WTC11 (cell line): ENCODE results near the gene SVIL. TPM values are rescaled to one million over a fixed set of nuclear protein-coding genes. Genes with fewer than 3 reads are reported as not detected.

Experiments
- ATAC-seq: fragments of 200-7000 bp; cut with Tn5 transposase; 2 replicates; pipeline ENCODE4 v1.10.0; 2021; ENCODE audit warnings: mild to moderate bottlenecking, moderate library complexity
- CTCF ChIA-PET: fragments of 300-600 bp; sonication (Branson Sonifier 250); formaldehyde crosslinking; loops from one replicate; lab custom pipeline; 2021; ENCODE audit warnings: antibody characterized with exemption; lab: Charles Lee
- POLR2A ChIA-PET: fragments of 350-600 bp; sonication (Branson Sonifier 250); formaldehyde crosslinking; loops from one replicate; lab custom pipeline; 2021; ENCODE audit warnings: antibody characterized with exemption; lab: Charles Lee
- DNase-seq: peaks from one replicate; pipeline ENCODE4 v3.0.0; 2021; ENCODE audit warnings: low spot score
- H3K27ac Mint-ChIP-seq: 2 replicates; pipeline ENCODE4 v1.8.0; 2021; ENCODE audit warnings: mixed read lengths
- H3K27me3 Mint-ChIP-seq: 2 replicates; pipeline ENCODE4 v1.8.0; 2021; ENCODE audit warnings: low read depth, mild to moderate bottlenecking, moderate library complexity, mixed read lengths
- H3K36me3 Mint-ChIP-seq: 2 replicates; pipeline ENCODE4 v1.8.0; 2021; ENCODE audit warnings: mixed read lengths
- H3K4me1 Mint-ChIP-seq: 2 replicates; pipeline ENCODE4 v1.8.0; 2022; ENCODE audit warnings: mixed read lengths
- H3K4me3 Mint-ChIP-seq: 2 replicates; pipeline ENCODE4 v1.8.0; 2021; ENCODE audit warnings: mild to moderate bottlenecking, moderate library complexity, mixed read lengths
- H3K9me3 Mint-ChIP-seq: 2 replicates; pipeline ENCODE4 v1.8.0; 2021; ENCODE audit warnings: mixed read lengths
- CBFB ChIP-seq: sonication (generic); formaldehyde crosslinking; IDR thresholded peaks from 2 replicates; pipeline ENCODE4 v1.8.1; 2022; ENCODE audit warnings: mild to moderate bottlenecking, low read depth, missing genetic modification reagents
- ELF4 ChIP-seq: sonication (generic); formaldehyde crosslinking; IDR thresholded peaks from 2 replicates; pipeline ENCODE4 v1.8.1; 2022; ENCODE audit warnings: low read depth, mild to moderate bottlenecking, moderate library complexity, missing genetic modification reagents
- EMX1 ChIP-seq: fragments of 250-450 bp; sonication (Bioruptor Pico); IDR thresholded peaks from 2 replicates; pipeline ENCODE4 v1.8.0; 2021; ENCODE audit warnings: mild to moderate bottlenecking
- ESRRA ChIP-seq: sonication (generic); formaldehyde crosslinking; IDR thresholded peaks from 2 replicates; pipeline ENCODE4 v1.8.1; 2022; ENCODE audit warnings: mild to moderate bottlenecking, missing genetic modification reagents, borderline replicate concordance
- FOXJ3 ChIP-seq: sonication (generic); formaldehyde crosslinking; IDR thresholded peaks from 2 replicates; pipeline ENCODE4 v1.9.0; 2021; ENCODE audit warnings: missing genetic modification reagents, mild to moderate bottlenecking, borderline replicate concordance
- GTF2I ChIP-seq: fragments of 250-450 bp; sonication (Bioruptor Pico); conservative IDR thresholded peaks from 2 replicates; pipeline ENCODE4 v1.4.0; 2021; ENCODE audit warnings: mild to moderate bottlenecking
- OVOL2 ChIP-seq: fragments of 250-450 bp; sonication (Bioruptor Pico); IDR thresholded peaks from 2 replicates; pipeline ENCODE4 v1.9.0; 2021; ENCODE audit warnings: mild to moderate bottlenecking, borderline replicate concordance
- RORB ChIP-seq: fragments of 250-450 bp; sonication (Bioruptor Pico); IDR thresholded peaks from 2 replicates; pipeline ENCODE4 v1.9.0; 2021; ENCODE audit warnings: mild to moderate bottlenecking
- SMAD3 ChIP-seq: sonication (generic); formaldehyde crosslinking; IDR thresholded peaks from 2 replicates; pipeline ENCODE4 v1.8.0; 2022; ENCODE audit warnings: missing genetic modification reagents, mild to moderate bottlenecking, borderline replicate concordance
- SOX15 ChIP-seq: fragments of 250-450 bp; sonication (Bioruptor Pico); IDR thresholded peaks from 2 replicates; pipeline ENCODE4 v1.9.0; 2021; ENCODE audit warnings: mild to moderate bottlenecking
- ZNF121 ChIP-seq: sonication (generic); formaldehyde crosslinking; IDR thresholded peaks from 2 replicates; pipeline ENCODE4 v1.8.0; 2023; ENCODE audit warnings: missing genetic modification reagents
- ZNF671 ChIP-seq: fragments of 250-450 bp; sonication (Bioruptor Pico); IDR thresholded peaks from 2 replicates; pipeline ENCODE4 v1.8.0; 2021; ENCODE audit warnings: mild to moderate bottlenecking
- total RNA-seq: library from RNA; stranded (reverse); gene quantifications from 3 replicates; pipeline ENCODE4 v1.2.3, GENCODE V29; 2021
- TF ChIP-seq, protein P1 (sequence below): fragments of 250-450 bp; sonication (Bioruptor Pico); IDR thresholded peaks from 2 replicates; pipeline ENCODE4 v1.9.0; 2021; ENCODE audit warnings: mild to moderate bottlenecking, borderline replicate concordance
- TF ChIP-seq, protein P2 (sequence below): sonication (generic); formaldehyde crosslinking; IDR thresholded peaks from 2 replicates; pipeline ENCODE4 v1.8.0; 2023; ENCODE audit warnings: missing genetic modification reagents
- TF ChIP-seq, protein P3 (sequence below): sonication (generic); formaldehyde crosslinking; IDR thresholded peaks from 2 replicates; pipeline ENCODE4 v1.8.1; 2023; ENCODE audit warnings: mild to moderate bottlenecking, missing genetic modification reagents, moderate library complexity
- TF ChIP-seq, protein P4 (sequence below): sonication (generic); formaldehyde crosslinking; IDR thresholded peaks from 2 replicates; pipeline ENCODE4 v1.8.0; 2022; ENCODE audit warnings: mild to moderate bottlenecking, missing genetic modification reagents
- TF ChIP-seq, protein P5 (sequence below): sonication (generic); formaldehyde crosslinking; IDR thresholded peaks from 2 replicates; pipeline ENCODE4 v1.8.0; 2023; ENCODE audit warnings: missing genetic modification reagents, mild to moderate bottlenecking, borderline replicate concordance
- TF ChIP-seq, protein P6 (sequence below): sonication (generic); formaldehyde crosslinking; IDR thresholded peaks from 2 replicates; pipeline ENCODE4 v1.8.0; 2023; ENCODE audit warnings: mild to moderate bottlenecking, missing genetic modification reagents
- TF ChIP-seq, protein P7 (sequence below): fragments of 200-600 bp; IDR thresholded peaks from 2 replicates; pipeline ENCODE4 v1.8.0; 2022; ENCODE audit warnings: antibody characterized with exemption

Gene SVIL
- total RNA-seq, 1 experiment from 2014 or later, result 27.1 TPM

DNA sequence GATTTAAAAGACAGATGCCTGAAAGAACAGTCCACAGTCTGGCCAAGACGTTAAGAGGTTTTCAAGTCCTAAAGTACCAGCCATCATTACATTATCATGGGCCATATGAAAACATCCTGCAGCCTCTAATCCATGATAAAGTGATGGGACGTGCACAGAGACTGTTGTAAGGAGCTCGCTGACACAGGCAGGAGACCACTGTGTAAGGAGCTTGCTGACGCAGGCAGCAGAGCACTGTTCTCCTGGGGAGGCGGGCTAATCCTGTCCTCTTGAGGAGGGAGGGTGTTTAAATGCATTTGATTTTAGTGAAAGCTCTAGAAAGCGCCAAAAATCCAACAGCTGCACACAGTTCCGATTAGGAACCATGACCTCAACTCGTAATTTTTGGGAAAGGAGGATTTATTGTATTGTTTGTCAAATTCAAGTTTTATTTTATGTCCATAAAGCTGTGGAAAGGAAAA is 16.9 kb downstream of the SVIL start:
- CTCF ChIA-PET, result interaction anchor here (0.6 to 2.2 kb wide), 5 partner anchors 10 to 117 kb away, joined by 3 to 12 read pairs (median 3); no protein-coding TSS in a partner anchor
- peak; percentile 68 for ATAC-seq
- peak overlapping the region; percentile 68; the same call in 1 of the 2 replicates for H3K27ac Mint-ChIP-seq

More for the DNA sequence above, 16.9 kb downstream of the SVIL start:
- no peak for DNase-seq
- H3K4me3 Mint-ChIP-seq, result no peak overlapping the region
- no peaks in the 10 kb centered on the region for H3K27me3 Mint-ChIP-seq
- peaks cover 40% of the 10 kb centered on the region for H3K4me1 Mint-ChIP-seq
- POLR2A ChIA-PET, result interaction anchor here (0.5 to 1.4 kb wide), 3 partner anchors 10 to 462 kb away, joined by 4 to 5 read pairs (median 4); no protein-coding TSS in a partner anchor
- H3K36me3 Mint-ChIP-seq, result peaks cover 3% of the 10 kb centered on the region; the same call in 1 of the 2 replicates
- peaks cover 10% of the 10 kb centered on the region; the same call in 1 of the 2 replicates for H3K9me3 Mint-ChIP-seq
- TF ChIP-seq, protein P1, sequence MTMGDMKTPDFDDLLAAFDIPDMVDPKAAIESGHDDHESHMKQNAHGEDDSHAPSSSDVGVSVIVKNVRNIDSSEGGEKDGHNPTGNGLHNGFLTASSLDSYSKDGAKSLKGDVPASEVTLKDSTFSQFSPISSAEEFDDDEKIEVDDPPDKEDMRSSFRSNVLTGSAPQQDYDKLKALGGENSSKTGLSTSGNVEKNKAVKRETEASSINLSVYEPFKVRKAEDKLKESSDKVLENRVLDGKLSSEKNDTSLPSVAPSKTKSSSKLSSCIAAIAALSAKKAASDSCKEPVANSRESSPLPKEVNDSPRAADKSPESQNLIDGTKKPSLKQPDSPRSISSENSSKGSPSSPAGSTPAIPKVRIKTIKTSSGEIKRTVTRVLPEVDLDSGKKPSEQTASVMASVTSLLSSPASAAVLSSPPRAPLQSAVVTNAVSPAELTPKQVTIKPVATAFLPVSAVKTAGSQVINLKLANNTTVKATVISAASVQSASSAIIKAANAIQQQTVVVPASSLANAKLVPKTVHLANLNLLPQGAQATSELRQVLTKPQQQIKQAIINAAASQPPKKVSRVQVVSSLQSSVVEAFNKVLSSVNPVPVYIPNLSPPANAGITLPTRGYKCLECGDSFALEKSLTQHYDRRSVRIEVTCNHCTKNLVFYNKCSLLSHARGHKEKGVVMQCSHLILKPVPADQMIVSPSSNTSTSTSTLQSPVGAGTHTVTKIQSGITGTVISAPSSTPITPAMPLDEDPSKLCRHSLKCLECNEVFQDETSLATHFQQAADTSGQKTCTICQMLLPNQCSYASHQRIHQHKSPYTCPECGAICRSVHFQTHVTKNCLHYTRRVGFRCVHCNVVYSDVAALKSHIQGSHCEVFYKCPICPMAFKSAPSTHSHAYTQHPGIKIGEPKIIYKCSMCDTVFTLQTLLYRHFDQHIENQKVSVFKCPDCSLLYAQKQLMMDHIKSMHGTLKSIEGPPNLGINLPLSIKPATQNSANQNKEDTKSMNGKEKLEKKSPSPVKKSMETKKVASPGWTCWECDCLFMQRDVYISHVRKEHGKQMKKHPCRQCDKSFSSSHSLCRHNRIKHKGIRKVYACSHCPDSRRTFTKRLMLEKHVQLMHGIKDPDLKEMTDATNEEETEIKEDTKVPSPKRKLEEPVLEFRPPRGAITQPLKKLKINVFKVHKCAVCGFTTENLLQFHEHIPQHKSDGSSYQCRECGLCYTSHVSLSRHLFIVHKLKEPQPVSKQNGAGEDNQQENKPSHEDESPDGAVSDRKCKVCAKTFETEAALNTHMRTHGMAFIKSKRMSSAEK (CRISPR knock-in tag), result no peak
- TF ChIP-seq, protein P2, sequence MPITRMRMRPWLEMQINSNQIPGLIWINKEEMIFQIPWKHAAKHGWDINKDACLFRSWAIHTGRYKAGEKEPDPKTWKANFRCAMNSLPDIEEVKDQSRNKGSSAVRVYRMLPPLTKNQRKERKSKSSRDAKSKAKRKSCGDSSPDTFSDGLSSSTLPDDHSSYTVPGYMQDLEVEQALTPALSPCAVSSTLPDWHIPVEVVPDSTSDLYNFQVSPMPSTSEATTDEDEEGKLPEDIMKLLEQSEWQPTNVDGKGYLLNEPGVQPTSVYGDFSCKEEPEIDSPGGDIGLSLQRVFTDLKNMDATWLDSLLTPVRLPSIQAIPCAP, result no peak
- TF ChIP-seq, protein P3, sequence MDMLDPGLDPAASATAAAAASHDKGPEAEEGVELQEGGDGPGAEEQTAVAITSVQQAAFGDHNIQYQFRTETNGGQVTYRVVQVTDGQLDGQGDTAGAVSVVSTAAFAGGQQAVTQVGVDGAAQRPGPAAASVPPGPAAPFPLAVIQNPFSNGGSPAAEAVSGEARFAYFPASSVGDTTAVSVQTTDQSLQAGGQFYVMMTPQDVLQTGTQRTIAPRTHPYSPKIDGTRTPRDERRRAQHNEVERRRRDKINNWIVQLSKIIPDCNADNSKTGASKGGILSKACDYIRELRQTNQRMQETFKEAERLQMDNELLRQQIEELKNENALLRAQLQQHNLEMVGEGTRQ (CRISPR knock-in tag), result no peak
- TF ChIP-seq, protein P4, sequence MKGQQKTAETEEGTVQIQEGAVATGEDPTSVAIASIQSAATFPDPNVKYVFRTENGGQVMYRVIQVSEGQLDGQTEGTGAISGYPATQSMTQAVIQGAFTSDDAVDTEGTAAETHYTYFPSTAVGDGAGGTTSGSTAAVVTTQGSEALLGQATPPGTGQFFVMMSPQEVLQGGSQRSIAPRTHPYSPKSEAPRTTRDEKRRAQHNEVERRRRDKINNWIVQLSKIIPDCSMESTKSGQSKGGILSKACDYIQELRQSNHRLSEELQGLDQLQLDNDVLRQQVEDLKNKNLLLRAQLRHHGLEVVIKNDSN (CRISPR knock-in tag), result no peak
- no peak for TF ChIP-seq SMAD3 (CRISPR knock-in tag)
- no peak for TF ChIP-seq ELF4 (CRISPR knock-in tag)
- no peak for TF ChIP-seq ZNF671
- TF ChIP-seq, protein P5, sequence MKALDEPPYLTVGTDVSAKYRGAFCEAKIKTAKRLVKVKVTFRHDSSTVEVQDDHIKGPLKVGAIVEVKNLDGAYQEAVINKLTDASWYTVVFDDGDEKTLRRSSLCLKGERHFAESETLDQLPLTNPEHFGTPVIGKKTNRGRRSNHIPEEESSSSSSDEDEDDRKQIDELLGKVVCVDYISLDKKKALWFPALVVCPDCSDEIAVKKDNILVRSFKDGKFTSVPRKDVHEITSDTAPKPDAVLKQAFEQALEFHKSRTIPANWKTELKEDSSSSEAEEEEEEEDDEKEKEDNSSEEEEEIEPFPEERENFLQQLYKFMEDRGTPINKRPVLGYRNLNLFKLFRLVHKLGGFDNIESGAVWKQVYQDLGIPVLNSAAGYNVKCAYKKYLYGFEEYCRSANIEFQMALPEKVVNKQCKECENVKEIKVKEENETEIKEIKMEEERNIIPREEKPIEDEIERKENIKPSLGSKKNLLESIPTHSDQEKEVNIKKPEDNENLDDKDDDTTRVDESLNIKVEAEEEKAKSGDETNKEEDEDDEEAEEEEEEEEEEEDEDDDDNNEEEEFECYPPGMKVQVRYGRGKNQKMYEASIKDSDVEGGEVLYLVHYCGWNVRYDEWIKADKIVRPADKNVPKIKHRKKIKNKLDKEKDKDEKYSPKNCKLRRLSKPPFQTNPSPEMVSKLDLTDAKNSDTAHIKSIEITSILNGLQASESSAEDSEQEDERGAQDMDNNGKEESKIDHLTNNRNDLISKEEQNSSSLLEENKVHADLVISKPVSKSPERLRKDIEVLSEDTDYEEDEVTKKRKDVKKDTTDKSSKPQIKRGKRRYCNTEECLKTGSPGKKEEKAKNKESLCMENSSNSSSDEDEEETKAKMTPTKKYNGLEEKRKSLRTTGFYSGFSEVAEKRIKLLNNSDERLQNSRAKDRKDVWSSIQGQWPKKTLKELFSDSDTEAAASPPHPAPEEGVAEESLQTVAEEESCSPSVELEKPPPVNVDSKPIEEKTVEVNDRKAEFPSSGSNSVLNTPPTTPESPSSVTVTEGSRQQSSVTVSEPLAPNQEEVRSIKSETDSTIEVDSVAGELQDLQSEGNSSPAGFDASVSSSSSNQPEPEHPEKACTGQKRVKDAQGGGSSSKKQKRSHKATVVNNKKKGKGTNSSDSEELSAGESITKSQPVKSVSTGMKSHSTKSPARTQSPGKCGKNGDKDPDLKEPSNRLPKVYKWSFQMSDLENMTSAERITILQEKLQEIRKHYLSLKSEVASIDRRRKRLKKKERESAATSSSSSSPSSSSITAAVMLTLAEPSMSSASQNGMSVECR (CRISPR knock-in tag), result no peak
- TF ChIP-seq EMX1 (CRISPR knock-in tag), result no peak
- TF ChIP-seq, protein P6, sequence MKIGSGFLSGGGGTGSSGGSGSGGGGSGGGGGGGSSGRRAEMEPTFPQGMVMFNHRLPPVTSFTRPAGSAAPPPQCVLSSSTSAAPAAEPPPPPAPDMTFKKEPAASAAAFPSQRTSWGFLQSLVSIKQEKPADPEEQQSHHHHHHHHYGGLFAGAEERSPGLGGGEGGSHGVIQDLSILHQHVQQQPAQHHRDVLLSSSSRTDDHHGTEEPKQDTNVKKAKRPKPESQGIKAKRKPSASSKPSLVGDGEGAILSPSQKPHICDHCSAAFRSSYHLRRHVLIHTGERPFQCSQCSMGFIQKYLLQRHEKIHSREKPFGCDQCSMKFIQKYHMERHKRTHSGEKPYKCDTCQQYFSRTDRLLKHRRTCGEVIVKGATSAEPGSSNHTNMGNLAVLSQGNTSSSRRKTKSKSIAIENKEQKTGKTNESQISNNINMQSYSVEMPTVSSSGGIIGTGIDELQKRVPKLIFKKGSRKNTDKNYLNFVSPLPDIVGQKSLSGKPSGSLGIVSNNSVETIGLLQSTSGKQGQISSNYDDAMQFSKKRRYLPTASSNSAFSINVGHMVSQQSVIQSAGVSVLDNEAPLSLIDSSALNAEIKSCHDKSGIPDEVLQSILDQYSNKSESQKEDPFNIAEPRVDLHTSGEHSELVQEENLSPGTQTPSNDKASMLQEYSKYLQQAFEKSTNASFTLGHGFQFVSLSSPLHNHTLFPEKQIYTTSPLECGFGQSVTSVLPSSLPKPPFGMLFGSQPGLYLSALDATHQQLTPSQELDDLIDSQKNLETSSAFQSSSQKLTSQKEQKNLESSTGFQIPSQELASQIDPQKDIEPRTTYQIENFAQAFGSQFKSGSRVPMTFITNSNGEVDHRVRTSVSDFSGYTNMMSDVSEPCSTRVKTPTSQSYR, result no peak
- TF ChIP-seq OVOL2 (CRISPR knock-in tag), result no peak
- no peak for TF ChIP-seq GTF2I (CRISPR knock-in tag)
- TF ChIP-seq SOX15, result no peak
- TF ChIP-seq ESRRA (CRISPR knock-in tag), result no peak
- TF ChIP-seq CBFB (CRISPR knock-in tag), result no peak
- TF ChIP-seq, protein P7, sequence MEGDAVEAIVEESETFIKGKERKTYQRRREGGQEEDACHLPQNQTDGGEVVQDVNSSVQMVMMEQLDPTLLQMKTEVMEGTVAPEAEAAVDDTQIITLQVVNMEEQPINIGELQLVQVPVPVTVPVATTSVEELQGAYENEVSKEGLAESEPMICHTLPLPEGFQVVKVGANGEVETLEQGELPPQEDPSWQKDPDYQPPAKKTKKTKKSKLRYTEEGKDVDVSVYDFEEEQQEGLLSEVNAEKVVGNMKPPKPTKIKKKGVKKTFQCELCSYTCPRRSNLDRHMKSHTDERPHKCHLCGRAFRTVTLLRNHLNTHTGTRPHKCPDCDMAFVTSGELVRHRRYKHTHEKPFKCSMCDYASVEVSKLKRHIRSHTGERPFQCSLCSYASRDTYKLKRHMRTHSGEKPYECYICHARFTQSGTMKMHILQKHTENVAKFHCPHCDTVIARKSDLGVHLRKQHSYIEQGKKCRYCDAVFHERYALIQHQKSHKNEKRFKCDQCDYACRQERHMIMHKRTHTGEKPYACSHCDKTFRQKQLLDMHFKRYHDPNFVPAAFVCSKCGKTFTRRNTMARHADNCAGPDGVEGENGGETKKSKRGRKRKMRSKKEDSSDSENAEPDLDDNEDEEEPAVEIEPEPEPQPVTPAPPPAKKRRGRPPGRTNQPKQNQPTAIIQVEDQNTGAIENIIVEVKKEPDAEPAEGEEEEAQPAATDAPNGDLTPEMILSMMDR, result no peak
- TF ChIP-seq ZNF121 (CRISPR knock-in tag), result no peak
- TF ChIP-seq FOXJ3 (CRISPR knock-in tag), result no peak
- TF ChIP-seq RORB (CRISPR knock-in tag), result no peak
